ENCODE results near the gene PLEKHB1.

DNA sequence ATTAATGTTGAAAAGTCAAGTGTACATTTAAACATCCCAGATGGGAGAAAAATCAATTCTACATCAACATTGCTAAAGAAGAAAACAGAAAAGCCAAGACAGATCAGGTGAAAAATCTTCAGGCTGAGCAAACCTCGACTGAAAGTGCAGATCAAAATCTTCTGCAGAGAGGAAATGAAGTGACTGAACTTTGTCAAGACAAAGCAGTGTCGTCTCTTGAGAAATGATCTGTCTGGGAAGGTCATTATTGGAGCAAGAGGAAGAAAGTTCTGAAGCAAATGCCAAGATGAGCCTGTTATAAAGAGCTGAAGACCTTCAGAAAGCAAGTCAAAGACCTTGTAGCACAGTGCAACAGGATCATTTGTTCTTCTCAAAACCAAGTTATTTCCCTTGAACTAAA, 5.8 kb upstream of the PLEKHB1 start:
- TF ChIP-seq HSF1 (IDR thresholded peaks at IDR 0.05; ENCODE audit: low read depth, low read length) (no peak), NR2C2 (IDR thresholded peaks at IDR 0.05; ENCODE audit: borderline replicate concordance, control insufficient read depth, insufficient read length, low read depth) (no peak), CHD2 (IDR thresholded peaks at IDR 0.05; ENCODE audit: borderline replicate concordance, low read depth, low read length) (no peak), GABPA (IDR thresholded peaks at IDR 0.05; ENCODE audit: low read depth) (no peak), TAF1 (IDR thresholded peaks at IDR 0.05; ENCODE audit: borderline replicate concordance, low read depth, low read length) (no peak), NFIC (IDR thresholded peaks at IDR 0.05; ENCODE audit: low read depth, low read length) (no peak), ZNF207 (IDR thresholded peaks at IDR 0.05; ENCODE audit: borderline replicate concordance) (no peak), SRF (IDR thresholded peaks at IDR 0.05; ENCODE audit: low read depth in 2 of 2, low read length in 2 of 2) (no peak), SMC3 (IDR thresholded peaks at IDR 0.05; ENCODE audit: borderline replicate concordance, low read length) (no peak), CBFB (IDR thresholded peaks at IDR 0.05; ENCODE audit: low read depth) (no peak), CREB1 (IDR thresholded peaks at IDR 0.05; ENCODE audit: low read depth) (no peak)
- TF ChIP-seq, protein P1, sequence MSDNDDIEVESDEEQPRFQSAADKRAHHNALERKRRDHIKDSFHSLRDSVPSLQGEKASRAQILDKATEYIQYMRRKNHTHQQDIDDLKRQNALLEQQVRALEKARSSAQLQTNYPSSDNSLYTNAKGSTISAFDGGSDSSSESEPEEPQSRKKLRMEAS (IDR thresholded peaks at IDR 0.05; ENCODE audit: low read depth, low read length), result no peak
- TF ChIP-seq, protein P2, sequence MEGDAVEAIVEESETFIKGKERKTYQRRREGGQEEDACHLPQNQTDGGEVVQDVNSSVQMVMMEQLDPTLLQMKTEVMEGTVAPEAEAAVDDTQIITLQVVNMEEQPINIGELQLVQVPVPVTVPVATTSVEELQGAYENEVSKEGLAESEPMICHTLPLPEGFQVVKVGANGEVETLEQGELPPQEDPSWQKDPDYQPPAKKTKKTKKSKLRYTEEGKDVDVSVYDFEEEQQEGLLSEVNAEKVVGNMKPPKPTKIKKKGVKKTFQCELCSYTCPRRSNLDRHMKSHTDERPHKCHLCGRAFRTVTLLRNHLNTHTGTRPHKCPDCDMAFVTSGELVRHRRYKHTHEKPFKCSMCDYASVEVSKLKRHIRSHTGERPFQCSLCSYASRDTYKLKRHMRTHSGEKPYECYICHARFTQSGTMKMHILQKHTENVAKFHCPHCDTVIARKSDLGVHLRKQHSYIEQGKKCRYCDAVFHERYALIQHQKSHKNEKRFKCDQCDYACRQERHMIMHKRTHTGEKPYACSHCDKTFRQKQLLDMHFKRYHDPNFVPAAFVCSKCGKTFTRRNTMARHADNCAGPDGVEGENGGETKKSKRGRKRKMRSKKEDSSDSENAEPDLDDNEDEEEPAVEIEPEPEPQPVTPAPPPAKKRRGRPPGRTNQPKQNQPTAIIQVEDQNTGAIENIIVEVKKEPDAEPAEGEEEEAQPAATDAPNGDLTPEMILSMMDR (IDR thresholded peaks at IDR 0.05 in 2 of 3, conservative IDR thresholded peaks at IDR 0.05 in 1 of 3; ENCODE audit: control insufficient read depth in 2 of 3, extremely low read depth in 1 of 3, insufficient read depth in 1 of 3, low read depth in 3 of 3, low read length in 3 of 3), result no peak
